Smooth muscle cell (in vitro differentiated cells): ENCODE measurements around the gene TMTC2. TPM values are rescaled to one million over a fixed set of nuclear protein-coding genes. Genes with fewer than 3 reads are reported as not detected.

Experiments
- DNase-seq: peaks from one replicate; lab custom pipeline; 2025; ENCODE audit not compliant: unreplicated experiment; lab: John Stamatoyannopoulos, UW
- H2AFZ ChIP-seq: fragments of 200-600 bp; sonication (generic); 2 replicates; pipeline ENCODE4 v1.6.0; 2016; ENCODE audit warnings: antibody characterized with exemption, low read depth, mild to moderate bottlenecking
- H3F3A ChIP-seq: fragments of 200-600 bp; sonication (generic); 2 replicates; pipeline ENCODE4 v1.6.0; 2017; ENCODE audit warnings: antibody characterized with exemption, low read depth
- H3K27ac ChIP-seq: fragments of 200-600 bp; sonication (generic); 2 replicates; pipeline ENCODE4 v1.5.1; 2016; ENCODE audit warnings: low read depth, mild to moderate bottlenecking
- H3K27me3 ChIP-seq: fragments of 200-600 bp; sonication (generic); 2 replicates; pipeline ENCODE4 v1.6.1; 2016; ENCODE audit warnings: low read depth, mild to moderate bottlenecking
- H3K36me3 ChIP-seq: fragments of 200-600 bp; sonication (generic); 2 replicates; pipeline ENCODE4 v1.5.1; 2016; ENCODE audit warnings: low read depth
- H3K4me1 ChIP-seq: fragments of 200-600 bp; sonication (generic); 2 replicates; pipeline ENCODE4 v1.5.1; 2016; ENCODE audit warnings: low read depth
- H3K4me2 ChIP-seq: fragments of 200-600 bp; sonication (generic); 2 replicates; pipeline ENCODE4 v1.6.0; 2016; ENCODE audit warnings: mild to moderate bottlenecking
- H3K4me3 ChIP-seq: fragments of 200-600 bp; sonication (generic); 2 replicates; pipeline ENCODE4 v1.5.1; 2016; ENCODE audit warnings: mild to moderate bottlenecking
- H3K79me2 ChIP-seq: fragments of 200-600 bp; sonication (generic); 2 replicates; pipeline ENCODE4 v1.6.0; 2016; ENCODE audit warnings: low read depth, mild to moderate bottlenecking
- H3K9ac ChIP-seq: fragments of 200-600 bp; sonication (generic); 2 replicates; pipeline ENCODE4 v1.6.0; 2016; ENCODE audit warnings: low read depth
- H3K9me3 ChIP-seq: fragments of 200-600 bp; sonication (generic); replicated peaks from 2 replicates; pipeline ENCODE4 v1.5.1; 2016; ENCODE audit warnings: low read depth
- H4K20me1 ChIP-seq: fragments of 200-600 bp; sonication (generic); 2 replicates; pipeline ENCODE4 v1.6.0; 2016; ENCODE audit warnings: low read depth
- WGBS: methylation state at CpG from one replicate; pipeline ENCODE4 v1.1.7; 2016; ENCODE audit warnings: low lambda C conversion rate; 5-methylcytosine and 5-hydroxymethylcytosine counted together
- polyA plus RNA-seq: library from polyadenylated mRNA; unstranded; fragments of >200 nt; fragmentation: Nextera tagmentation; extraction: Ambion mirVana; gene quantifications from 2 replicates; pipeline ENCODE4 v1.2.1, GENCODE V29; 2016
- total RNA-seq: library from RNA; depleted of rRNA; stranded (reverse); fragments of >200 nt; gene quantifications from 2 replicates; pipeline ENCODE4 v1.2.3, GENCODE V29; 2014
- TF ChIP-seq, protein P1 (sequence below): fragments of 200-600 bp; sonication (generic); IDR thresholded peaks from 2 replicates; pipeline ENCODE4 v1.5.1; 2017; ENCODE audit warnings: borderline replicate concordance, mild to moderate bottlenecking, antibody characterized with exemption; ENCODE audit not compliant: insufficient read depth, poor library complexity, severe bottlenecking

TMTC2 gene
- total and polyA plus RNA-seq, 2 experiments from 2014 or later, result 0.71 to 10.6 TPM

DNA sequence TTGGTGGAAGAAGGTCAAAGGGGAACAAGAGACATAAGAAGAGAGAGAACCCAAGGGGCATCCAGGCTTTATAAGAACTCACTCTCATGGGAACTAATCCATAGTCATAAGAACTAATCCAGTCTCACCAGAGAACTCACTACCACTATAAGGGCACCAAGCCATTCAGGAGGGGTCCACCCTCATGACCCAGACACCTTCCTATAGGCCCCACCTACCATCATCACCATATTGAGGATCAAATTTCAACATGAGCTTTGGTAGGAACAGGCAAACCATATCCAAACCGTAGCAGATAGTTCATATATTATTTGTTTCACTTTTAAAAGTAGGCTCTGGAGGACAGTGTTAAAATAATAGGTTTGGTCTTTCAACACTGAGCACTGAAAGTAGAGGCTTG is 350.1 kb downstream of the TMTC2 start:
- Histone ChIP-seq H4K20me1 (no peaks in the 10 kb centered on the region), H3K27me3 (no peaks in the 10 kb centered on the region), H3K27ac (no peak overlapping the region), H2AFZ (no peak overlapping the region), H3F3A (no peaks in the 10 kb centered on the region), H3K4me3 (no peak overlapping the region), H3K9ac (no peak overlapping the region), H3K4me1 (peaks cover 9% of the 10 kb centered on the region), H3K9me3 (no peaks in the 10 kb centered on the region), H3K79me2 (no peaks in the 10 kb centered on the region), H3K36me3 (no peaks in the 10 kb centered on the region), H3K4me2 (no peak overlapping the region)
- WGBS, result 90% methylated on average over 1 of the region's 1 CpG
- TF ChIP-seq, protein P1, sequence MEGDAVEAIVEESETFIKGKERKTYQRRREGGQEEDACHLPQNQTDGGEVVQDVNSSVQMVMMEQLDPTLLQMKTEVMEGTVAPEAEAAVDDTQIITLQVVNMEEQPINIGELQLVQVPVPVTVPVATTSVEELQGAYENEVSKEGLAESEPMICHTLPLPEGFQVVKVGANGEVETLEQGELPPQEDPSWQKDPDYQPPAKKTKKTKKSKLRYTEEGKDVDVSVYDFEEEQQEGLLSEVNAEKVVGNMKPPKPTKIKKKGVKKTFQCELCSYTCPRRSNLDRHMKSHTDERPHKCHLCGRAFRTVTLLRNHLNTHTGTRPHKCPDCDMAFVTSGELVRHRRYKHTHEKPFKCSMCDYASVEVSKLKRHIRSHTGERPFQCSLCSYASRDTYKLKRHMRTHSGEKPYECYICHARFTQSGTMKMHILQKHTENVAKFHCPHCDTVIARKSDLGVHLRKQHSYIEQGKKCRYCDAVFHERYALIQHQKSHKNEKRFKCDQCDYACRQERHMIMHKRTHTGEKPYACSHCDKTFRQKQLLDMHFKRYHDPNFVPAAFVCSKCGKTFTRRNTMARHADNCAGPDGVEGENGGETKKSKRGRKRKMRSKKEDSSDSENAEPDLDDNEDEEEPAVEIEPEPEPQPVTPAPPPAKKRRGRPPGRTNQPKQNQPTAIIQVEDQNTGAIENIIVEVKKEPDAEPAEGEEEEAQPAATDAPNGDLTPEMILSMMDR, result no peak
- no peak for DNase-seq

DNA sequence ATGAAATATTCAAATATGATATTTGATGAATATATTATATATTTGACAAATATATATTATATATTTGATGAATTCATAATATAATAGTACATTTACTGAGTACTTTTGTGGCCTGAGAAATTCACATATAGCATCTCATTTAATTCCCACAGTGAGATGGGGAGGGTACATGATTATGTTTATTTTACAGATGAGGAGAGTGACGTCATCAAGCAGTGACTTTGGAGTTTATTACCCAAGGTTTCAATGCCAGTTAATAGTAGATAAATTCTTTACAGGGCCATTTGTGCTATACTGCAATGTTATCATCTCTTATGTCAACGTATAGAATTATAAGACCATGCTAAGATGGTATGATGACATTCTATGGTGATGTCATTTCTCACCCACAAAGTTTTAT is 352.7 kb downstream of the TMTC2 start:
- no peak overlapping the region for H2AFZ ChIP-seq
- no peaks in the 10 kb centered on the region for H3K79me2 ChIP-seq
- no peak overlapping the region for H3K4me3 ChIP-seq
- H3K36me3 ChIP-seq, result no peaks in the 10 kb centered on the region
- no peaks in the 10 kb centered on the region for H3K27me3 ChIP-seq
- peaks cover 29% of the 10 kb centered on the region for H3K4me1 ChIP-seq
- no peaks in the 10 kb centered on the region for H4K20me1 ChIP-seq
- no peak for DNase-seq
- H3K27ac ChIP-seq, result no peak overlapping the region
- 88% methylated on average over 2 of the region's 2 CpGs for WGBS
- no peaks in the 10 kb centered on the region for H3F3A ChIP-seq
- TF ChIP-seq, protein P1, result no peak
- H3K9ac ChIP-seq, result no peak overlapping the region
- H3K9me3 ChIP-seq, result no peaks in the 10 kb centered on the region
- no peak overlapping the region for H3K4me2 ChIP-seq

DNA sequence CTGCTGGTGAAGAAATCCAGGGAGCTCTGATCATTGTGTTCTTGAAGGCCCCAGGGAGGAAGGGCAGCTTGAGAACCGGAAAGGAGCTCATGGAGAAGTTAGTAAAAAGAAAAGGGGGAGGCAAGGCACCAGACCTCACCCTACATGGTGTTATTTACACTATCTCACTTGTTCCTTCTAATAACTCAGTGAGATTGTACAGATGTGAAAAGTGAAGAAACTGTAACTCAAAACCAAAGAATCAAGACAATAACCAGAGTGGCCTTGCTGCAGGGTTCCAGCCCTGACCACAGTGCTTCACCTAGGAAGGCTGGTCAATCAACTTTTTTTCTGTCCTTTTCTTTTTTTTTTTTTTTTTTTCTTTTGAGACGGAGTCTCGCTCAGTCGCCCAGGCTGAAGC is 353.6 kb downstream of the TMTC2 start:
- H3K4me2 ChIP-seq, result no peak overlapping the region
- TF ChIP-seq, protein P1, result no peak
- no peak overlapping the region for H3K9ac ChIP-seq
- H3K9me3 ChIP-seq, result no peaks in the 10 kb centered on the region
- no peak overlapping the region for H3K27ac ChIP-seq
- H3K4me3 ChIP-seq, result no peak overlapping the region
- DNase-seq, result no peak
- no peak overlapping the region for H2AFZ ChIP-seq
- no peaks in the 10 kb centered on the region for H3K79me2 ChIP-seq
- H3K36me3 ChIP-seq, result no peaks in the 10 kb centered on the region
- no peaks in the 10 kb centered on the region for H3F3A ChIP-seq
- no peaks in the 10 kb centered on the region for H4K20me1 ChIP-seq
- H3K27me3 ChIP-seq, result no peaks in the 10 kb centered on the region
- WGBS, result 92% methylated on average over 4 of the region's 4 CpGs
- peaks cover 38% of the 10 kb centered on the region for H3K4me1 ChIP-seq

DNA sequence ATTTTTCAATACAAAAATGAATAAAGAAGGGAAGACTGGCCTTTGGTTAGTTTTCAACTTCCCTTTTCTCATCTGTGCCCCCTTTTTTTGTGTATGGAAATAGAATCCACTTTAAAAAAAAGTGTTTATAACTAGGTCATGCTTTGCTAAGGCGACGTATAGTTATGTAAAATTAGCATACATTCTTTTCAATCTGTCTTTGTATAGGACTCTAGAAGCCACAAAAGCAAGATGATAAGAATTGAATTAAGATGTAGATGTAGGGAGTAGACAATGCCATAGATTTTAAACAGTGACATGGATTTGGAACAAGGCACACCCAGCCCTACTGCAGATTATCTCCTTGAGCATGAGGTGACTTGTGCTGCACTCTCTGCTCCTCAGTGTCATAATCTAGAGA is 354.3 kb downstream of the TMTC2 start:
- Histone ChIP-seq H3K9me3 (no peaks in the 10 kb centered on the region), H3F3A (no peaks in the 10 kb centered on the region), H2AFZ (no peak overlapping the region), H3K9ac (no peak overlapping the region), H3K79me2 (no peaks in the 10 kb centered on the region), H3K27ac (no peak overlapping the region), H3K27me3 (no peaks in the 10 kb centered on the region), H3K4me3 (no peak overlapping the region), H3K4me2 (no peak overlapping the region), H3K4me1 (peaks cover 38% of the 10 kb centered on the region), H3K36me3 (no peaks in the 10 kb centered on the region), H4K20me1 (no peaks in the 10 kb centered on the region)
- no peak for DNase-seq
- TF ChIP-seq, protein P1, result no peak
- WGBS, result 100% methylated on average over 2 of the region's 2 CpGs
